GM18873 (cell line): Measurements from ENCODE around the gene POLD4.

ENCODE experiments used
- ATAC-seq: cut with Tn5 transposase; IDR thresholded peaks from one replicate; pipeline ENCODE4 v1.9.1; 2021; ENCODE audit warnings: mild to moderate bottlenecking, moderate library complexity, moderate number of reproducible peaks; ENCODE audit not compliant: unreplicated experiment, low FRiP score

The POLD4 gene

DNA sequence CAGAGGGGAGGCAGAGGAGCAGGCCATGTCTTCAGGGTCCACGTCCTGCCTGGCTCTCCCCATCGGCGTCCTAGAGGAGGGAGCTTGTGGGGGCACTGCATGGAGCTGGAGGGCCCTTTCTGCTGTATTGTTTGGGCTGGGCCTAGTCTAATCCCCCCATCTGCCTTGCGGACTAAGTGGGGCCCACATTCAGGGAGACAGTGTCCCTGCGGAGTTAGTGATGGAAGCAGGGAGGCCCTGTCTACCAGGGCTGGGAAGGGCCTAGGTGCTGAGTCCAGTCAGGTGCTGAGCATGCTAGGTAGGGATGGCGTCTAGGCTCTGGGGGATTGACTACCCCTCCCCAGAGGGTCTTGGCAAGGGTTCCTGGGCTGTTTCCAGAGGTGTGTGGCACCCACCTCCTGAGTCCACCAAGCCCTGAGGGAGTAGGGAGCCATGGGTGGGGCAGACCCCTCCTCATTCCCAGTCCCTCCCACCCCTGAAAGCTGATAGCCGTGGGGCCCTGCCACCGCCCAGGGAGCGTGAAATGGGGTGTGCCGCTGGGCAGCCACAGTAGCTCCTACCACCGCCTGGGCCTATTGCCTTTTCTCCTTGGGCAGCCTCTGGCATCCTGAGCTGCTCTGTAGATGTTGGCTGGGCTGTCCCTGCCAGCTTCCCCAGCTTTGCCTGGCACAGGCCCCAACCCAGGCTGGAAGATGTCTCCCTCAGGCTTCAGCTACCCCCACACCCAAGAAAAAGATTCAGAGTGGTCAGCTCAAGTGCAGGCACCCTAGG lies 1.9 kb upstream of the POLD4 start:
- ATAC-seq = no peak

DNA sequence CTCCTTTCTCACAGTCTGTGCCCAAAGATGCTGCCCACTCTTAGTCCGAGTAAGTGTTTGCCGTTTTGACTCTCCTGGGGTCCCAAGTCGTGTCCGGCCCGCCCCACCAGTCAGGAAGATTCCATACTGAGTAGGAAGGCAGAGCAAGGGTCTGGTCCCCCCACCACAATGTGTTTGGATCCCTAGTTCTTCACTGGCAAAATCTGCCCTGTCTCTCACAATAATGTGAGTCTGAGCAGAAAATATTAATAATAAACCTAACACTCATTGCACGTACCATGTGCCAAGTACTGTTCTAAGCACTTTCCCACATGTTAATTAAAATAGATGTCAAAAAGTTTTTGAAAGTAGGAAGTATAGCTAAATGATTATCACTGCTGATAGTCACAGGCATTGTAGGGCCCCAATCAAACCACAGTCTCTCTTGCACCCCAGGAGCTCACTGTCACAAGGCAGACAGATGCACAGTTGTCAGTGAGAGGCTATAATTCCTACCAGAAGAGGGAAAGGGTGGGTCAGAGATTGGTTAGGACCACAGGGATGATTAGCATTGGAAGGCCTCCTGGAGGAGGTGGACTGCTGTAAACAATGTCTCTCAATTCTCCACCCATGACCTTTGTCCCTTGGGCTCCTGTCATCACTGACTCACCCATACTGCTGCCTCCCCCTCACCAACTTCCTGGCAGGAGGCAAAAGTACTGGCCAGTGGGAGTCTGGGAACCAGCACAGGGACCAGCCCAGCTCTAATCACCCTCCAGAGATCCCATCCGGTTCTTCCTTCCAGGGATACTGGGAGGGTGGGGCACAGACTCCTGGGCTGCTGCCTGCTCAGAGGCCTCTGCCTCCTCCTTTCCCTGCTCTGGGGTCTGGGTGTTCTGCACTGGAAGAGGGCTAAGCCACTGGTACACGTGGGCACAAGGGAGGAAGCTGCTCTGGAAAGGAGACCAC lies 1.0 kb upstream of the POLD4 start:
- ATAC-seq = no peak

DNA sequence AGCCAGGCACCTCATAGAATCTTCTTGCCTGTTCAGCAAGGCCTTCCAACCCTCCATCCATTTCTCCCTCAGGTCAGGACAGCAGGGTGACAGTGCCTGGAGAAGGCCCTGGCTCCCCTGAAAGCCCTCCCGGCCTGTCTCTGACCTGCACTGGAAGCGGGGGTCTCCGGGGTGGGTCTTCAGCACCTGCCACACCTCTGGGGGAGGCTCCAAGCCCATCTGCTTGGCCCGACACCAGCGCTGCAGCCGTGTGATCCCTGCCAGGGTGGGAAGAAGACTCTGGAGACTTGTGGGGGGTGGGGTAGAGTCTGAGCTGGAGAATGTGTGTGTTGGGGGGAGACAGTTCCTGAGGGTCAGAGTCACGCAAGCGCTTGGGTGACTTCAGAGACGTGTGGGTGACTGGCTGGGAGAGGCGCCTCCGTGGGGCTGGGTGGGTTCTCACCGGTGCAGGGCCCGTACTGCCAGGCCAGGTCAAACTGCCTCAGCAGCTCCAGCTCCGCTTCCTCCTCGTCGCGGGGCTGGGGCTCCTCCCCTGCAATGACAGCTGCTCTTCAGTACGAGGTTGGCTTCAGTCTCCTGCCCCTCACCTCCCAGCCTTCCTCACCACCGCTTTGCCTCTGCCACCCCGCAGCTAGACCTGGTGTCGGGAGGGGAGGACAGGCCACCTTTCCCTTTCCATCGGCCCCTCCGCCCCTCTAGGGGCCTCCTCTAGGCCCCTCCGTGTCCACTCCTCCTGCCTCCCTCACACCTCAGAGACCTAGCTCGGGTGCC lies 615 bp downstream of the POLD4 start:
- ATAC-seq = peak; percentile 1

- no peak for ATAC-seq
These were observed 1.9 kb downstream of the POLD4 start for GRCh38 chr11:67351275-67352005.

DNA sequence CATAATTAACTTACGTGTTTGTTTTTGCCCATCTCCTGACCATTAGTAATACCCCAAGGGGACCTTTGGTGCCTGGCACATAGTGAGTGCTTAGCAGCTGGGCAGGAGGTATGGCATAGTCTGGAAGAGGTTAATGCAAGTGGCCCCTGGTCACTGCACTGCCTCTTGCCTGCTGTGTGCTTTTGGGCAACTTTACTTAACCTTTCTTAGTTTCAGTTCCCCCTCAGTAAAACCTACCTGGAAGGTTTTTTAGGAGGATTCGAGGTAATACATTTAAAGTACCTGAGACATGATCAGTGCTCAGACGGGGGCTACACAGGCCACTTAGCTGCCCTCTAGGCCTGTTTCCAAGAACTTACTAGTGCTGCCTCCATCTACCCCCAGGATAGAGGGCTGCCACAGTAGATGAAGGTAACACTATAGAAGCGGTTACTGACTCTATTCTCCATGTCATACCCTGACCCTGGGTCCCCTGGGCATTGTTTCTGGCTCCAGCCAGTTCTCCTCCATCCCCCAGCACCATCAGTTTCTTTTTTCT lies 3.3 kb downstream of the POLD4 start:
- no peak for ATAC-seq

- ATAC-seq = no peak
These were observed 3.9 kb downstream of the POLD4 start for GRCh38 chr11:67349457-67349856.

DNA sequence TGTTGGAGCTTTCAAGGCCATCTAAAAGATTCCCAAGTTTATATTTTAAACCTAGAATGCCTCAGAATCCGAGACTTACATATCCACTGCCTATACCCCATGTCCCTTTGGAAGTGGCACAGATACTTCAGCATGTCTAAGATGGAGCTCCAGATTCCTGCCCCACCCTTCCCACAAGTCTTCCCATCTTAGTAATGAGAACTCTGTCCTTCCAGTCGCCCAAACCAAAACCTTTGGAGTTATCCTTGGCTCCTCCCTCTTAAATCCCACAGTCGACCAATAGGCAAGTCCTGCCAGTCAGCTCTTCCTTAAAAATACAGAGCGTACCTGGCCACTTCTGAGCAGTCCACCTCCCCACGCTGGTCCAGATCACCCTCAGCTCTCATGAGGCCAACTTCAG lies 4.3 kb downstream of the POLD4 start:
- no peak for ATAC-seq

- no peak for ATAC-seq
These were observed 5.2 kb downstream of the POLD4 start for GRCh38 chr11:67347964-67348749.

- no peak for ATAC-seq
These were observed 7.2 kb downstream of the POLD4 start for GRCh38 chr11:67345920-67346819.

GRCh38 chr11:67345247-67345919 lies 8.0 kb downstream of the POLD4 start:
- no peak for ATAC-seq

GRCh38 chr11:67344264-67344663 lies 9.1 kb downstream of the POLD4 start:
- ATAC-seq = no peak

- ATAC-seq = no peak
These were observed 16.1 kb downstream of the POLD4 start for GRCh38 chr11:67337257-67337656.

GRCh38 chr11:67332081-67332691 lies 21.2 kb downstream of the POLD4 start:
- ATAC-seq = no peak

DNA sequence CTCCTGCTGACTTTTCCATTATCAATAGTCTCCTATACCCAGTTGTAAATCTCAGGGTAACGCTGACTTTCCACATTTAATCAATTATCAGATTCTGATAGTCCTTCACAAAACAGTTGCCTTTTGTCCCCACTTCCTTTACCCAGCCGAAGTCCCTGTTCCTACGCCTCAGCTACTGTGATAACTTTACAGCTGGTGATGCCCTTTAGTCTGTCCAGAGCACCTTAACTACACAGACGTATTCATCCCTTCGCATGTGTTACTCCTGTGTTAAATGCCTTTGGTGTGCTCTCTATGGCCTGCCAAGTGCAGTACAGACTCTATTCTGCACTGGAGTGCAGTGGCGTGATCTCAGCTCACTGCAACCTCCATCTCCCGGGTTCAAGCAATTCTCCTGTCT lies 29.8 kb downstream of the POLD4 start:
- ATAC-seq = no peak

GRCh38 chr11:67322049-67322448 lies 31.3 kb downstream of the POLD4 start:
- no peak for ATAC-seq

DNA sequence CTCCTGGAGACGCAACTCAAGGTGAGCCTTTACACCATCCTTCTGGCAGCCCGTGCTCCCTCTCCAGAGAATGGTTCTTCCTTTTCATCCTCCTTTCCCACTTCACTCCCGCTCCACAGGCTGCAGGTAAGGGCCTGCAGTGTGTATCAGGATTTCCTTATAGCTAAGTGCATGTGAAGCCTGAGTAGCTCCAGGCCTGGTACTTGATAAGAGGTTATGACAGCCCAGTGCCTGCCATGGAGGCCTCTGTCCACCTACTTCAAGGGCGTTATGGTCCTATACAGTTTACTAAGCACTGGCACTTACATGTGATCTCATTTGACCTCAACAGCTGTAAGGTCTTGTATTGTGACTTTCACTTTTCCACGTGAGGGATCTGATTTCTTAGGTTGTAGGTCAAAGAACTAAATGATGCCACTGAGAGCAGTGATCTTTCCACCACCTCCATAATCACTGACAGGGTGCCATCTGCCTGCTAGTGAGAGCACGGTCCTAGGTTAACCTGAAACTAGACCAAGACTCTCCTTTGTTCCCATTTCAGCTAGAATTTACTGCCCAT lies 32.0 kb downstream of the POLD4 start:
- ATAC-seq = no peak

GRCh38 chr11:67320691-67321090 lies 32.7 kb downstream of the POLD4 start:
- ATAC-seq = no peak
